WTC11 (cell line): ENCODE measurements around the gene UGT1A5.

Experiments used
- CREB1 ChIP-seq: sonication (generic); formaldehyde crosslinking; IDR thresholded peaks from 2 replicates; pipeline ENCODE4 v1.8.0; 2023; ENCODE audit warnings: mild to moderate bottlenecking, missing genetic modification reagents
- CTCF ChIP-seq: fragments of 200-600 bp; IDR thresholded peaks from 2 replicates; pipeline ENCODE4 v1.8.0; 2022; ENCODE audit warnings: antibody characterized with exemption
- TCF7 ChIP-seq: sonication (generic); formaldehyde crosslinking; IDR thresholded peaks from 2 replicates; pipeline ENCODE4 v1.8.0; 2022; ENCODE audit warnings: mild to moderate bottlenecking, low read depth, missing genetic modification reagents, moderate library complexity

GRCh38 chr2:233778030-233778429, 65.3 kb downstream of the UGT1A5 start, which contains the start of gene MROH2A:
- TF ChIP-seq CTCF (no peak), TCF7 (CRISPR knock-in tag) (no peak), CREB1 (CRISPR knock-in tag) (no peak)
